ENCODE results near the gene ANKZF1.

DNA sequence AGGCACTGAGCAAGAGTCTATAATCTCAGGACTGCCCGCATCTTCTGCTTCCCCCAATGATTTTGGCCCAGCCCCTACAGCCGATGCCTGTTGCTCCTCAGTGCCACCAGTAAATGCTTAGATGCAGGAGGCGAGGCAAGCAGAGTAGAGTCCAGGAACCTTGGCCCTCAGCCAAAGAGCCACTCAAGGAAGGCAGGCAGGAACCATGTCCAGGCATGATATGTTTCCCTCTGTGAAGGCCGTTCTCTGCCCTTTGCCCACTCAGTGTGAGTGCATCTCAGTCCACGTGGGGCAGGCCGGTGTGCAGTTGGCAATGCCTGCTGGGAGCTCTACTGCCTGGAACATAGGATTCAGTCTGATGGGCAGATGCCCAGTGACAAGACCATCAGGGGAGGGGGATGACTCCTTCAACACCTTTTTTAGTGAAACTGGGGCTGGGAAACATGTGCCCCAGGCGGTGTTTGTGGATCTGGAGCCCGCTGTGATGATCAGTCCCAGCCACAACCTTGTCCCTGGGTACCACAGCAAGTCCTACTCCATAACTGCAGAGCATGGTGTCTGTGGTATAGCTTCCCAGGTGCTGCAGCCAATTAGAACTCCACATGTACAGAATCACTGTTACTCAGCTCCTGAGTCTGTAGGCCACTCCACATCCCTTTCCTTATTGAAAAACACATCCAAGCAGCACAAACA is 39.9 kb downstream of the ANKZF1 start:
- TF ChIP-seq, protein P1, sequence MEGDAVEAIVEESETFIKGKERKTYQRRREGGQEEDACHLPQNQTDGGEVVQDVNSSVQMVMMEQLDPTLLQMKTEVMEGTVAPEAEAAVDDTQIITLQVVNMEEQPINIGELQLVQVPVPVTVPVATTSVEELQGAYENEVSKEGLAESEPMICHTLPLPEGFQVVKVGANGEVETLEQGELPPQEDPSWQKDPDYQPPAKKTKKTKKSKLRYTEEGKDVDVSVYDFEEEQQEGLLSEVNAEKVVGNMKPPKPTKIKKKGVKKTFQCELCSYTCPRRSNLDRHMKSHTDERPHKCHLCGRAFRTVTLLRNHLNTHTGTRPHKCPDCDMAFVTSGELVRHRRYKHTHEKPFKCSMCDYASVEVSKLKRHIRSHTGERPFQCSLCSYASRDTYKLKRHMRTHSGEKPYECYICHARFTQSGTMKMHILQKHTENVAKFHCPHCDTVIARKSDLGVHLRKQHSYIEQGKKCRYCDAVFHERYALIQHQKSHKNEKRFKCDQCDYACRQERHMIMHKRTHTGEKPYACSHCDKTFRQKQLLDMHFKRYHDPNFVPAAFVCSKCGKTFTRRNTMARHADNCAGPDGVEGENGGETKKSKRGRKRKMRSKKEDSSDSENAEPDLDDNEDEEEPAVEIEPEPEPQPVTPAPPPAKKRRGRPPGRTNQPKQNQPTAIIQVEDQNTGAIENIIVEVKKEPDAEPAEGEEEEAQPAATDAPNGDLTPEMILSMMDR (IDR thresholded peaks at IDR 0.05), result no peak
- no peak for TF ChIP-seq POLR2A (IDR thresholded peaks at IDR 0.05)
- no peak for TF ChIP-seq POLR2AphosphoS5 (IDR thresholded peaks at IDR 0.05)

Measured in suprapubic skin (tissue), 4 donors.